ENCODE measurements around the gene PLIN5. TPM values are rescaled to one million over a fixed set of nuclear protein-coding genes. Genes with fewer than 3 reads are reported as not detected.
A peak's percentile ranks its signal among the peaks of the same experiment; 100 is the strongest.
"Not testable (repeated sequence)": the region's sequence is repeated elsewhere in the genome, so short reads cannot be mapped to it uniquely, and the experiment has no call there.

Gene PLIN5
- total RNA-seq, 1 donor from 2014 or later: 2.1 TPM

DNA sequence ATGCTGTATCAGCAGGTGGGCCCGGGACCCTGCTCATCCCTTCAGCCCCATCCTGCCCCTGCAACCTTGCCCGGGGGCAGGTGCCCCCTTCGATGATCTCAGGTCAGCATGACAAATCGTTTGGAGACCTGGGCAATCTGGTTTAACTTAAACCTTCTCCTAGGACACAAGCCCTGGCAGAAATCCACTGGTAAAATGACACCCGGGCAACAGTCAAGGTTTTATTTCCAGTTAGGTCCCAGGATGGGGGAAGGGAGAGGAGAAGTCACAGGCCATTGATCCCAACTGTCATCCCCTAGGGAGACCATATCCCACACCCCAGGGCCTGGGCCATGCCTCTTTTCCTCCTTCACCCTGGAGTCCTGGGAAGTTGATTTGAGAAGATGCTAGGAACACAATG is 1.8 kb upstream of the PLIN5 start:
- H3K27me3 ChIP-seq (ENCODE audit: control insufficient read depth in 3 of 3, insufficient read depth in 3 of 3, low read length in 3 of 3): no peaks in the 10 kb centered on the region
- H3K9me3 ChIP-seq (ENCODE audit: control insufficient read depth in 3 of 3, low read length in 3 of 3): no peaks in the 10 kb centered on the region
- H3K9ac ChIP-seq (ENCODE audit: low read depth in 1 of 3, low read length in 3 of 3): peak overlapping the region; percentile 40 to 78 (median 40)
- H3K4me1 ChIP-seq (ENCODE audit: control insufficient read depth in 3 of 3, insufficient read depth in 3 of 3, low read length in 3 of 3): peaks cover 30 to 59% (median 41%) of the 10 kb centered on the region in 3 donors
- H3K4me3 ChIP-seq (ENCODE audit: low read length in 3 of 3): no peak overlapping the region
- no peaks in the 10 kb centered on the region for H3K36me3 ChIP-seq (ENCODE audit: control insufficient read depth in 3 of 3, insufficient read depth in 3 of 3, low read length in 3 of 3)
- peak overlapping the region; percentile 88 for H3K27ac ChIP-seq (ENCODE audit: low read depth, low read length)

DNA sequence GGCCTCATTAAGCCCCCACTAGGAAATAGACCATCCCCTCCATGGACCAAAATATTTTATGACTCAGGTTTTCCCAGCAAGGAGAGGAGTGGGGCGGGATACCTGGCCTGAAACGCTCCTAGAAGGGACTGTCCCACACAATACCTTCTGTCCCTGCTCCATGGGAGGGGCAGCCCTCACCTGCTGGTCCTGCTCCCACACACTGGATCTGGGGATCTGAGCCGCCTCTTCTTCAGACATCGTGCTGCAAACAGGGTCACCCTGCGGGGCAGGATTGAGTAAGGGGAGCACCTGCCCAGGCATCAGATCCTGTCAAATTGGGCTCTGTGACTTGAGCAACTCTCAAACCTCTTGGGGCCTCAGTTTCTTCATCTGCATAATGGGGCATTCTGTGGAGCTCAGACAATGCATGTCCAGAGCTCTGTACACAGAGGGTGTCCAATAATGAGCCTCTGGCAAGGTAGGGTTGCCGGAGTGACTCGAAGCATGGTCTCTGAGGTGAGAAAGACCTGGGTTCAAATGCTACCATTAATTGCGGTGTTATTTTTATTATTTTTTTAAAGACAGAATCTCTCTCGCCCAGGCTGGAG is 1.1 kb downstream of the PLIN5 start:
- peak overlapping the region; percentile 88 for H3K27ac ChIP-seq (ENCODE audit: low read depth, low read length)
- H3K27me3 ChIP-seq (ENCODE audit: control insufficient read depth in 3 of 3, insufficient read depth in 3 of 3, low read length in 3 of 3): no peaks in the 10 kb centered on the region

DNA sequence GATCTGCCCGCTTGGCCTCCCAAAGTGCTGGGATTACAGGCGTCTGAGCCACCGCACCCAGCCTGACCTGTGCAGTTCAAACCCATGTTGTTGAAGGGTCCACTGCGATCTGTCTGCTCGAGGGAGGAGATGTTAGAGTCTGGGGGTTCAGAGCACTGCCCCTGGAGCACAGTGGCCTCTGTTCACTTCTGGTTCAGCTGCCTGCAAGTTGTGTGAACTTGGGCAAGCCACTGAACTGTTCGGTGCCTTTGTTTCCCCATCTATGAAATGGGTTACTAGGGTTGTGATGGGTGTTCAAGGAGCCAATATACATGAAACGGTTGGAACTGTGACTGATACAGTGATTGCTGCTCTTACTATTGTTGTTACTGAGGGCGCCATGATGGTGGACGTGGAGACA is 1.7 kb downstream of the PLIN5 start:
- Histone ChIP-seq H3K4me3 (ENCODE audit: low read length in 3 of 3) (no peak overlapping the region), H3K9me3 (ENCODE audit: control insufficient read depth in 3 of 3, low read length in 3 of 3) (no peaks in the 10 kb centered on the region), H3K27ac (ENCODE audit: low read depth, low read length) (peak overlapping the region; percentile 88), H3K4me1 (ENCODE audit: control insufficient read depth in 3 of 3, insufficient read depth in 3 of 3, low read length in 3 of 3) (peaks cover 29 to 61% (median 45%) of the 10 kb centered on the region in 3 donors), H3K27me3 (ENCODE audit: control insufficient read depth in 3 of 3, insufficient read depth in 3 of 3, low read length in 3 of 3) (no peaks in the 10 kb centered on the region), H3K9ac (ENCODE audit: low read depth in 1 of 3, low read length in 3 of 3) (no peak overlapping the region), H3K36me3 (ENCODE audit: control insufficient read depth in 3 of 3, insufficient read depth in 3 of 3, low read length in 3 of 3) (peaks cover 0 to 5% (median 4%) of the 10 kb centered on the region in 3 donors)

More for the DNA sequence above, 1.1 kb downstream of the PLIN5 start:
- H3K9ac ChIP-seq (ENCODE audit: low read depth in 1 of 3, low read length in 3 of 3): no peak overlapping the region
- H3K4me1 ChIP-seq (ENCODE audit: control insufficient read depth in 3 of 3, insufficient read depth in 3 of 3, low read length in 3 of 3): peaks cover 30 to 61% (median 47%) of the 10 kb centered on the region in 3 donors
- peak overlapping the region in 2 of 3 donors; percentile 52 to 81 for H3K4me3 ChIP-seq (ENCODE audit: low read length in 3 of 3)
- H3K9me3 ChIP-seq (ENCODE audit: control insufficient read depth in 3 of 3, low read length in 3 of 3): no peaks in the 10 kb centered on the region
- H3K36me3 ChIP-seq (ENCODE audit: control insufficient read depth in 3 of 3, insufficient read depth in 3 of 3, low read length in 3 of 3): peaks cover 0 to 4% (median 2%) of the 10 kb centered on the region in 3 donors

DNA sequence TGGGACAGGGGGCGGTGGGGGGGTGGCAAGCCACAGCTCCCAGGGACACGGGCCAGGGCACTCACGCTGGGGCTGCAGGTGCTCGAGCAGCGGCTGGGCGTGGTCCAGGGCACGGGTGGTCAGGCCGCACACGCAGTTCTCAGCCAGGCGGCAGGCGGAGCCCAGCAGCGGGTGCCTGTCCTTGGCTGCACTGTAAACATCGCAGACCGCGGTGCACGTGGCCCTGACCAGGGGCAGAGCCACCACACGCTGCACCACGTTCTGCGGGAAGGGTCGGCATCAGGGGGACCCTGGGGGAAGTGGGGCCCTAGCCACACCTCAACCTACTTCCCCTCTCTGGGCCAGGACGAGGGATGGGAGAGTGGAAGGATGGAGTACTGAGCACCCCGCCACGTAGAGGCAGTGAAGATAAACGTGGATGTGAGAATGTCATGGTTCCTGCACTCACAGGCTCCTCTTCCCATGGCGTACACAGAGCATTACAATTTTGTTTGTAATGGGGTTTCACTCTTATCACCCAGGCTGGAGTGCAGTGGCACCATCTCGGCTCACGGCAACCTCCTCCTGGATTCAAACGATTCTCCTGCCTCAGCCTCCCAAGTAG is 3.4 kb downstream of the PLIN5 start:
- no peak overlapping the region for H3K4me3 ChIP-seq (ENCODE audit: low read length in 3 of 3)
- H3K4me1 ChIP-seq (ENCODE audit: control insufficient read depth in 3 of 3, insufficient read depth in 3 of 3, low read length in 3 of 3): peaks cover 17 to 47% (median 31%) of the 10 kb centered on the region in 3 donors
- H3K27me3 ChIP-seq (ENCODE audit: control insufficient read depth in 3 of 3, insufficient read depth in 3 of 3, low read length in 3 of 3): no peaks in the 10 kb centered on the region
- H3K36me3 ChIP-seq (ENCODE audit: control insufficient read depth in 3 of 3, insufficient read depth in 3 of 3, low read length in 3 of 3): peaks cover 0 to 5% (median 4%) of the 10 kb centered on the region in 3 donors
- H3K9me3 ChIP-seq (ENCODE audit: control insufficient read depth in 3 of 3, low read length in 3 of 3): no peaks in the 10 kb centered on the region
- peak overlapping the region; percentile 25 for H3K27ac ChIP-seq (ENCODE audit: low read depth, low read length)
- H3K9ac ChIP-seq (ENCODE audit: low read depth in 1 of 3, low read length in 3 of 3): no peak overlapping the region

DNA sequence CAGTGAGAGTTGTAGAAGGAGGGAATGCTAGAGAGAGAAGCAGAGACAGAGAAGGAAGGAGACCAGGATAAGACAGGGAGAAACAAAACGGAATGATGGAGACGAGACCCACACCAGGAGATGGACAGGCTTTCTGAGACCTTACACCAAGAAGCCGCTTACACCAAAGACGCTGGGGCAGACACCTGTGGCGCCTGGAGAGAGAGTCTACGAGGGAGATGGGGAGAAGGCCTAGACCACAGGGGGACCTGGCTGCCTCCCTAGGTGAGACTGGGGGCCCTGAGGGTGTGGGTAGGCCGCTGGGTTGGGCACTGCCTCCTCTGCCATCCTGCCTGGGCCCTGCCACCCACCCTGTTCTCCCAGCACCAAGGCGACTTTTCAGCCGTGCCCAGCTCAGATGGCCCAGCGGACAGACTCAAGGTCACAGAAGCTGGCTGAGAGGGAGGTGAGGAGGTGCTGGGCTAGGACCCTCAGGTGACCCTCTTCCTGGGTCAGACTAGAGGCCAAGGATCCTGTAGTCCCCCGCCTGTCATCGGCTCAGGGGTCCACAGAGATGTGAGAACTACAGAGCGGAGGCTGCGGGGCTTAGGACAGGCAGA is 5.0 kb downstream of the PLIN5 start:
- Histone ChIP-seq H3K4me1 (ENCODE audit: control insufficient read depth in 3 of 3, insufficient read depth in 3 of 3, low read length in 3 of 3) (peaks cover 3 to 31% (median 16%) of the 10 kb centered on the region in 3 donors), H3K9me3 (ENCODE audit: control insufficient read depth in 3 of 3, low read length in 3 of 3) (no peaks in the 10 kb centered on the region), H3K4me3 (ENCODE audit: low read length in 3 of 3) (no peak overlapping the region), H3K36me3 (ENCODE audit: control insufficient read depth in 3 of 3, insufficient read depth in 3 of 3, low read length in 3 of 3) (peaks cover 0 to 16% (median 4%) of the 10 kb centered on the region in 3 donors), H3K9ac (ENCODE audit: low read depth in 1 of 3, low read length in 3 of 3) (no peak overlapping the region), H3K27ac (ENCODE audit: low read depth, low read length) (no peak overlapping the region), H3K27me3 (ENCODE audit: control insufficient read depth in 3 of 3, insufficient read depth in 3 of 3, low read length in 3 of 3) (no peaks in the 10 kb centered on the region)

DNA sequence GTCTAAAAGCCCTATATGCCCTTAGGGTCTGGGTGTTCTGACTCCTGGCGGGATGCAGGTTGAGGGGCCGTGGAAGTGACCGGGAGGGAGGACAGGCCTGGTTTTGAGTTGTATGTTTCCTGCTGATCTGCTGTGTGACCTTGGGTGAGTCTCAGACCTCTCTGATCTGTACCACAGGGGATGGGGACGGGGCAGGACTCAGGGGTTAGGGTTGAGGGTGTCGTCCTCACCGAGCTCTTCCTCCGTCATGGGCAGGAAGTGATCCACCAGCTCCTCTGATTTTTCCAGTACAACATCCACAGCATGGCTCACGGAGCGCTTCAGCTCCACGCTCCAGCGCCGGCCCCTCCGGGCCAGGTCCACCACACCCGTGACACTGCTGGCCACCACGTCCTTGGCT is 6.2 kb downstream of the PLIN5 start:
- Histone ChIP-seq H3K9me3 (ENCODE audit: control insufficient read depth in 3 of 3, low read length in 3 of 3) (no peaks in the 10 kb centered on the region), H3K36me3 (ENCODE audit: control insufficient read depth in 3 of 3, insufficient read depth in 3 of 3, low read length in 3 of 3) (peaks cover 0 to 16% (median 4%) of the 10 kb centered on the region in 3 donors), H3K27ac (ENCODE audit: low read depth, low read length) (no peak overlapping the region), H3K9ac (ENCODE audit: low read depth in 1 of 3, low read length in 3 of 3) (no peak overlapping the region), H3K4me3 (ENCODE audit: low read length in 3 of 3) (no peak overlapping the region), H3K27me3 (ENCODE audit: control insufficient read depth in 3 of 3, insufficient read depth in 3 of 3, low read length in 3 of 3) (no peaks in the 10 kb centered on the region), H3K4me1 (ENCODE audit: control insufficient read depth in 3 of 3, insufficient read depth in 3 of 3, low read length in 3 of 3) (peaks cover 0 to 20% (median 9%) of the 10 kb centered on the region in 3 donors)

DNA sequence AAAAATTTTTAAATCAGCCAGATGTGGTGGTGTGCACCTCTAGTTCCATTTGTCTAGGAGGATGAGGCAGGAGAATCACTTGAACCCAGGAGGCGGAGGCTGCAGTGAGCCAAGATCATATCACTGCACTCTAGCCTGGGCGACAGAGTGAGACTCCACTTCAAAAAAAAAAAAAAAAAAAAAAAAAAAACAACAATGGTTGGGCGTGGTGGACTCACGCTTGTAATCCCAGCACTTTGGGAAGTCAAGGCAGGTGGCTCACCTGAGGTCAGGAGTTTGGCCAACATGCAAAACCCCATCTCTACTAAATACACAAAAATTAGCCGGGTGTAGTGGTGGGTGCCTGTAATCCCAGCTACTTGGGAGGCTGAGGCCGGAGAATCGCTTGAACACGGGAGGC is 7.6 kb downstream of the PLIN5 start:
- H3K27me3 ChIP-seq (ENCODE audit: control insufficient read depth in 3 of 3, insufficient read depth in 3 of 3, low read length in 3 of 3); H3K9ac ChIP-seq (ENCODE audit: low read depth in 1 of 3, low read length in 3 of 3); H3K4me3 ChIP-seq (ENCODE audit: low read length in 3 of 3); H3K27ac ChIP-seq (ENCODE audit: low read depth, low read length); H3K9me3 ChIP-seq (ENCODE audit: control insufficient read depth in 3 of 3, low read length in 3 of 3): not testable (repeated sequence)
- Histone ChIP-seq H3K36me3 (ENCODE audit: control insufficient read depth in 3 of 3, insufficient read depth in 3 of 3, low read length in 3 of 3) (peaks cover 0 to 18% (median 4%) of the 10 kb centered on the region in 3 donors), H3K4me1 (ENCODE audit: control insufficient read depth in 3 of 3, insufficient read depth in 3 of 3, low read length in 3 of 3) (peaks cover 0 to 21% (median 9%) of the 10 kb centered on the region in 3 donors)

DNA sequence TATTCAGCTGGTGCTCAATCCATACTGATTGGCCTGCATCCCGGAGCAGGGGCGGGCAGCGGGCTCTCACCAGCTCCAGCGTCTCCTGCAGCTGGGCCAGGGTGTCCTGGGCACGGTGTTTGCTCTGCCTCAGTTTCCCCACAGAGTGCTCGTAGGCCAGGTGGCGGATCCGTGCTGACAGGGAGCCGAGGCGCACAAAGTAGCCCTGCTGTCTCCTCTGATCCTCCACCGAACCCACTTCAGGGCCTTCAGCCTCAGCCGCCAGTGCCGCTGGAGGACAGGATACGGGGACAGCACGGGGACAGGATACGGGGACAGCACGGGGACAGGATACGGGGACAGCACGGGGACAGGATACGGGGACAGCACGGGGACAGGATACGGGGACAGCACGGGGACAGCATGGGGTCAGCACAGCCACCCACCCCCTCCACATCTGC is 9.4 kb downstream of the PLIN5 start:
- Histone ChIP-seq H3K4me3 (ENCODE audit: low read length in 3 of 3) (no peak overlapping the region), H3K27ac (ENCODE audit: low read depth, low read length) (no peak overlapping the region), H3K27me3 (ENCODE audit: control insufficient read depth in 3 of 3, insufficient read depth in 3 of 3, low read length in 3 of 3) (no peaks in the 10 kb centered on the region), H3K9me3 (ENCODE audit: control insufficient read depth in 3 of 3, low read length in 3 of 3) (no peaks in the 10 kb centered on the region), H3K36me3 (ENCODE audit: control insufficient read depth in 3 of 3, insufficient read depth in 3 of 3, low read length in 3 of 3) (peaks cover 0 to 31% (median 11%) of the 10 kb centered on the region in 3 donors), H3K4me1 (ENCODE audit: control insufficient read depth in 3 of 3, insufficient read depth in 3 of 3, low read length in 3 of 3) (peaks cover 0 to 14% (median 4%) of the 10 kb centered on the region in 3 donors), H3K9ac (ENCODE audit: low read depth in 1 of 3, low read length in 3 of 3) (peak overlapping the region in 1 of 3 donors; percentile 16)

DNA sequence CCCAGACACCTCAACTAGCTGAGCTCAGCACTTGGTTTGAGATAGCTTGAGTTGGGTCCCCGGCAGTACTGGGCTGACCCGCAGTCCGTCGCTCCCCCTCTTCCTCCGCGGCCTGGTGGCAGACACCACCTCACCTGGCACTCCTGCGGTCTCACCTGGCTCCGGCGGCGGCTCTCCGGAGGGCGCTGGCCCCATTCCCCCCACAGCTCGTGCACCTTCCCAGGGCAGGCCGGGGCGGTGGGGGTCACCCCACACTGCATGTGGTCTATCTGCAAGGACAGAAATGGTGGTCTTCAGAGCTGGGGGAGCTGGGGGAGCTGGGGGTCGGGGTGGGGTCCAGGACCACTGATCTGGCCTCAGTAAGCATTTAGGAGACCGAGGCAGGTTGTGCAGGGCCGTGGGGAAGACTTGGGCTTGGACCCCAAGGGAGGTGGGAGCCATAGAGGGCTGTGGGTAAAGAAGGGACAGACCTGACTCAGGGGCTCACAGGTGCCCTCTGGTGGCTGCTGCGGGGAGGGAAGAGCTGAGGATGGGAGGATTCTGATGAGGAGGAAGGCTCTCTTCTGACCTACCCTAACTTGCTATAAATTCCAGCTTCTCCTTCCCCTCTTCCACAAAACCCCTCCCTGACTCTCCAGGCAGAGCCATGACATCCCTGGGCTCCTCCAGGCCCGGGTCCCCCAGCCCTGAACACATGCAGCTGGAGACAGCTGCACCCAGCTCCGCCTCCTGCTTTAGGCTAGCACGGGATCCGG is 10.0 kb downstream of the PLIN5 start:
- Histone ChIP-seq H3K4me3 (ENCODE audit: low read length in 3 of 3) (no peak overlapping the region), H3K36me3 (ENCODE audit: control insufficient read depth in 3 of 3, insufficient read depth in 3 of 3, low read length in 3 of 3) (peaks cover 0 to 31% (median 11%) of the 10 kb centered on the region in 3 donors), H3K27ac (ENCODE audit: low read depth, low read length) (no peak overlapping the region)

More for the DNA sequence above, 10.0 kb downstream of the PLIN5 start:
- Histone ChIP-seq H3K9me3 (ENCODE audit: control insufficient read depth in 3 of 3, low read length in 3 of 3) (no peaks in the 10 kb centered on the region), H3K9ac (ENCODE audit: low read depth in 1 of 3, low read length in 3 of 3) (peak overlapping the region in 1 of 3 donors; percentile 16), H3K27me3 (ENCODE audit: control insufficient read depth in 3 of 3, insufficient read depth in 3 of 3, low read length in 3 of 3) (no peaks in the 10 kb centered on the region), H3K4me1 (ENCODE audit: control insufficient read depth in 3 of 3, insufficient read depth in 3 of 3, low read length in 3 of 3) (peaks cover 0 to 10% (median 4%) of the 10 kb centered on the region in 3 donors)

All from skeletal muscle tissue (tissue), 4 donors.